NT2/D1 (cell line): Measurements from ENCODE around the gene BCAN.

Experiments
- SUZ12 ChIP-seq: IDR thresholded peaks from 2 replicates; pipeline ENCODE4 v1.6.1; 2011; ENCODE audit not compliant: insufficient read length, insufficient read depth; ENCODE audit errors: extremely low read depth
- YY1 ChIP-seq: IDR thresholded peaks from 2 replicates; pipeline ENCODE4 v1.6.1; 2011; ENCODE audit not compliant: insufficient read length, insufficient read depth

DNA sequence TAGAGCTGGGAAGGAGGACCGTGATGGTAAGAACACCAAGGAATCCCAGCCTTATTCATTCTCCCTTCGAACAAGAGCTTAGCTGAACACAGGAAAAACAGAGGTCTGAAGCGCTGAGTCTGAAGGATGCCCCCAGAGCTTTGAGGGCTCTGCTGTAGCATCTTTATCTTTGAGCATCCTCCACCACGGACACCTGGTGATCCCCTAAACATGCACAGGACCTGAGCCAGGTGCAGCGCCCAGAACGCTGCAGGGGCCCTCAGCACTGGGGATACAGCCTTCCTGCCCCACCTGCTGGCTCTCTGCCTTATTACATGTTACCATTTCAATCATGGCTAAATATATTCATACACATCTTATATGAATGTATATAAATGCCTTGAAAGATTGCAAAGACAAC lies 32.9 kb upstream of the BCAN start:
- no peak for TF ChIP-seq YY1
- TF ChIP-seq SUZ12: no peak
